ENCODE results near the gene ARGLU1. TPM values are rescaled to one million over a fixed set of nuclear protein-coding genes. Genes with fewer than 3 reads are reported as not detected.

Gene ARGLU1
- polyA plus RNA-seq, 3 donors: 22.4 to 168 (median 27.2) TPM

- H3K4me2 ChIP-seq (replicated peaks; ENCODE audit: extremely low read depth, low read length, poor library complexity, severe bottlenecking): peak overlapping the region; percentile 91
- 4% methylated on average over 58 of the region's 66 CpGs for WGBS (ENCODE audit: insufficient coverage)
- Mint-ChIP-seq H3K4me3 (peak overlapping the region; percentile 61 to 88), H3K36me3 (peaks cover 0 to 5% of the 10 kb centered on the region in 2 donors), H3K9me3 (peaks cover 0 to 8% (median 4%) of the 10 kb centered on the region in 7 donors), H3K27ac (no peak overlapping the region), H3K4me1 (peaks cover 24% of the 10 kb centered on the region), H3K27me3 (ENCODE audit: low read depth in 3 of 3) (peaks cover 59 to 70% (median 59%) of the 10 kb centered on the region in 3 donors)
- peak in 1 of 3 donors; percentile 17 for DNase-seq
- H4K20me1 ChIP-seq (ENCODE audit: insufficient read depth, low read length): no peaks in the 10 kb centered on the region
- intact Hi-C loops (cut with micrococcal nuclease): no loop called here
- no peaks in the 10 kb centered on the region for H3K36me3 ChIP-seq (replicated peaks in 1 of 2; ENCODE audit: control insufficient read depth in 1 of 2, insufficient read depth in 2 of 2, low read length in 2 of 2)
- H3K4me1 ChIP-seq (ENCODE audit: control insufficient read depth in 1 of 2, insufficient read depth in 2 of 2, low read length in 2 of 2): peaks cover 24 to 34% of the 10 kb centered on the region in 2 donors
- TF ChIP-seq, protein P1, sequence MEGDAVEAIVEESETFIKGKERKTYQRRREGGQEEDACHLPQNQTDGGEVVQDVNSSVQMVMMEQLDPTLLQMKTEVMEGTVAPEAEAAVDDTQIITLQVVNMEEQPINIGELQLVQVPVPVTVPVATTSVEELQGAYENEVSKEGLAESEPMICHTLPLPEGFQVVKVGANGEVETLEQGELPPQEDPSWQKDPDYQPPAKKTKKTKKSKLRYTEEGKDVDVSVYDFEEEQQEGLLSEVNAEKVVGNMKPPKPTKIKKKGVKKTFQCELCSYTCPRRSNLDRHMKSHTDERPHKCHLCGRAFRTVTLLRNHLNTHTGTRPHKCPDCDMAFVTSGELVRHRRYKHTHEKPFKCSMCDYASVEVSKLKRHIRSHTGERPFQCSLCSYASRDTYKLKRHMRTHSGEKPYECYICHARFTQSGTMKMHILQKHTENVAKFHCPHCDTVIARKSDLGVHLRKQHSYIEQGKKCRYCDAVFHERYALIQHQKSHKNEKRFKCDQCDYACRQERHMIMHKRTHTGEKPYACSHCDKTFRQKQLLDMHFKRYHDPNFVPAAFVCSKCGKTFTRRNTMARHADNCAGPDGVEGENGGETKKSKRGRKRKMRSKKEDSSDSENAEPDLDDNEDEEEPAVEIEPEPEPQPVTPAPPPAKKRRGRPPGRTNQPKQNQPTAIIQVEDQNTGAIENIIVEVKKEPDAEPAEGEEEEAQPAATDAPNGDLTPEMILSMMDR (IDR thresholded peaks at IDR 0.05): no peak
- H3K79me2 ChIP-seq (ENCODE audit: insufficient read depth, low read length): no peaks in the 10 kb centered on the region
- peak overlapping the region; percentile 48 for H2AFZ ChIP-seq (ENCODE audit: insufficient read depth, low read depth, low read length, poor library complexity, severe bottlenecking)
- H3K27ac ChIP-seq (ENCODE audit: low read depth in 1 of 2, low read length in 2 of 2): no peak overlapping the region
- no peak overlapping the region for H3K9ac ChIP-seq (ENCODE audit: insufficient read depth, low read length, poor library complexity, severe bottlenecking)
- H3K27me3 ChIP-seq (ENCODE audit: control insufficient read depth in 2 of 2, insufficient read depth in 2 of 2, low read length in 2 of 2): peaks cover 56 to 71% of the 10 kb centered on the region in 2 donors
- peaks cover 0 to 15% of the 10 kb centered on the region in 2 donors for H3K9me3 ChIP-seq (replicated peaks in 1 of 2; ENCODE audit: control insufficient read depth in 1 of 2, insufficient read depth in 1 of 2, low read length in 2 of 2)
- peak overlapping the region in 1 of 3 experiments; percentile 63 for H3K4me3 ChIP-seq (replicated peaks in 1 of 3; ENCODE audit: low read depth in 2 of 3, low read length in 3 of 3)
These were observed 33.8 kb downstream of the ARGLU1 start for GRCh38 chr13:106533943-106534638.

GRCh38 chr13:106533101-106533942 lies 34.6 kb downstream of the ARGLU1 start:
- TF ChIP-seq, protein P1 (IDR thresholded peaks at IDR 0.05): peak; percentile 16
- intact Hi-C loops (cut with micrococcal nuclease): no loop called here
- H3K27ac Mint-ChIP-seq: no peak overlapping the region
- H3K36me3 Mint-ChIP-seq: peaks cover 0 to 5% of the 10 kb centered on the region in 2 donors
- Histone ChIP-seq H3K27ac (ENCODE audit: low read depth in 1 of 2, low read length in 2 of 2) (no peak overlapping the region), H3K4me3 (replicated peaks in 1 of 3; ENCODE audit: low read depth in 2 of 3, low read length in 3 of 3) (peak overlapping the region in 1 of 3 experiments; percentile 63), H3K27me3 (ENCODE audit: control insufficient read depth in 2 of 2, insufficient read depth in 2 of 2, low read length in 2 of 2) (peaks cover 59 to 78% of the 10 kb centered on the region in 2 donors), H4K20me1 (ENCODE audit: insufficient read depth, low read length) (no peaks in the 10 kb centered on the region), H3K9ac (ENCODE audit: insufficient read depth, low read length, poor library complexity, severe bottlenecking) (no peak overlapping the region), H3K36me3 (replicated peaks in 1 of 2; ENCODE audit: control insufficient read depth in 1 of 2, insufficient read depth in 2 of 2, low read length in 2 of 2) (no peaks in the 10 kb centered on the region), H3K9me3 (replicated peaks in 1 of 2; ENCODE audit: control insufficient read depth in 1 of 2, insufficient read depth in 1 of 2, low read length in 2 of 2) (peaks cover 0 to 15% of the 10 kb centered on the region in 2 donors), H3K79me2 (ENCODE audit: insufficient read depth, low read length) (no peaks in the 10 kb centered on the region), H2AFZ (ENCODE audit: insufficient read depth, low read depth, low read length, poor library complexity, severe bottlenecking) (peak overlapping the region; percentile 48), H3K4me2 (replicated peaks; ENCODE audit: extremely low read depth, low read length, poor library complexity, severe bottlenecking) (peak overlapping the region; percentile 91), H3K4me1 (ENCODE audit: control insufficient read depth in 1 of 2, insufficient read depth in 2 of 2, low read length in 2 of 2) (peaks cover 24 to 34% of the 10 kb centered on the region in 2 donors)
- peak overlapping the region; percentile 50 to 88 for H3K4me3 Mint-ChIP-seq
- 0% methylated on average over 30 of the region's 44 CpGs for WGBS (ENCODE audit: insufficient coverage)
- peaks cover 62 to 77% (median 63%) of the 10 kb centered on the region in 3 donors for H3K27me3 Mint-ChIP-seq (ENCODE audit: low read depth in 3 of 3)
- DNase-seq: peak; percentile 6 to 47 (median 32)
- peaks cover 0 to 8% (median 4%) of the 10 kb centered on the region in 7 donors for H3K9me3 Mint-ChIP-seq
- H3K4me1 Mint-ChIP-seq: peaks cover 24% of the 10 kb centered on the region

Measured in CD14-positive monocyte (primary cell).